Thoracic aorta (tissue), 2 donors: Measurements from ENCODE around the gene ZNF606. TPM values are rescaled to one million over a fixed set of nuclear protein-coding genes. Genes with fewer than 3 reads are reported as not detected.

ENCODE experiments used
- ATAC-seq: fragments of 150-250 bp; one replicate; pipeline ENCODE4 v1.8.0; 2017; ENCODE audit warnings: low read depth; ENCODE audit not compliant: insufficient number of reproducible peaks, low FRiP score
- DNase-seq: peaks from one replicate; pipeline ENCODE4 v3.0.0-alpha.2; 2020; ENCODE audit warnings: low spot score
- H3K27ac ChIP-seq, 2 donors: fragments of 200-600 bp; sonication (generic); 1 replicate in 1 of 2; 2 replicates in 1 of 2; pipeline ENCODE4 v1.5.1; 2016; ENCODE audit warnings: mild to moderate bottlenecking in 2 of 2, moderate library complexity in 2 of 2
- H3K27me3 ChIP-seq: fragments of 200-600 bp; sonication (generic); replicated peaks from 2 replicates; pipeline ENCODE4 v1.6.0; 2016; ENCODE audit warnings: mild to moderate bottlenecking; ENCODE audit not compliant: insufficient read depth
- H3K36me3 ChIP-seq: fragments of 200-600 bp; sonication (generic); one replicate; pipeline ENCODE4 v1.5.1; 2016
- H3K4me1 ChIP-seq, 2 donors: fragments of 200-600 bp; sonication (generic); 1 replicate in 1 of 2; 2 replicates in 1 of 2; pipeline versions ENCODE4 v1.5.1 to v1.6.0; 2016; ENCODE audit warnings: low read depth in 2 of 2, mild to moderate bottlenecking in 1 of 2; ENCODE audit not compliant: control insufficient read depth in 1 of 2
- H3K4me3 ChIP-seq: fragments of 200-600 bp; sonication (generic); 2 replicates; pipeline ENCODE4 v1.5.1; 2016; ENCODE audit warnings: mild to moderate bottlenecking
- H3K9me3 ChIP-seq: fragments of 200-600 bp; sonication (generic); 2 replicates; pipeline ENCODE4 v1.5.1; 2016
- CTCF ChIP-seq: fragments of 200-600 bp; sonication (generic); IDR thresholded peaks from one replicate; pipeline ENCODE4 v1.5.1; 2019; ENCODE audit warnings: antibody characterized with exemption
- total RNA-seq, 2 donors: library from RNA; depleted of rRNA; stranded (reverse); fragments of >200 nt; gene quantifications; one replicate each; pipeline versions ENCODE4 v1.1.0 to v1.2.3, GENCODE V29; 2016

Gene ZNF606
- total RNA-seq, 2 donors from 2014 or later: 13.7 to 24.5 TPM

GRCh38 chr19:57934820-57935665, 67.6 kb downstream of the ZNF606 start, which contains the start of gene ZNF418:
Gene ZNF418, minus strand, starts transcription at chr19:57935402. Its CDS starts 1,580 bp downstream, at chr19:57933822.
- peaks cover 23% of the 10 kb centered on the region for H3K36me3 ChIP-seq
- H3K27me3 ChIP-seq: no peaks in the 10 kb centered on the region
- peak within 1 kb of the TSS; percentile 73 for H3K4me3 ChIP-seq
- H3K9me3 ChIP-seq: peaks cover 66% of the 10 kb centered on the region
- no peaks in the 10 kb centered on the region for H3K4me1 ChIP-seq
- TF ChIP-seq CTCF: no peak
- no peak for DNase-seq
- ATAC-seq: no peak
- H3K27ac ChIP-seq: no peak within 1 kb of the TSS

- no peak overlapping the region for H3K27ac ChIP-seq
- no peak for DNase-seq
- no peaks in the 10 kb centered on the region for H3K4me1 ChIP-seq
- H3K4me3 ChIP-seq: no peak overlapping the region
- peaks cover 9% of the 10 kb centered on the region for H3K36me3 ChIP-seq
- H3K9me3 ChIP-seq: peaks cover 43% of the 10 kb centered on the region
- no peak for ATAC-seq
- TF ChIP-seq CTCF: no peak
- H3K27me3 ChIP-seq: no peaks in the 10 kb centered on the region
These were observed 75.0 kb downstream of the ZNF606 start for GRCh38 chr19:57927587-57927986.

Other genes starting within 250 kb of the ZNF606 start
- 10 to 100 TPM in 1 of 2 donors, 1 to 10 TPM in 1; 8.7 to 15.4 TPM for gene ZNF586, start 233.1 kb downstream of the ZNF606 start, total RNA-seq
- gene ZNF552, start 187.9 kb downstream of the ZNF606 start, total RNA-seq: 10 to 100 TPM in 1 of 2 donors, 1 to 10 TPM in 1; 9.6 to 23.9 TPM
- 10 to 100 TPM; 11.9 to 35.8 TPM for gene ZNF587B, start 172.5 kb downstream of the ZNF606 start, total RNA-seq
- gene ZNF587, start 153.0 kb downstream of the ZNF606 start, total RNA-seq: 10 to 100 TPM; 18.3 to 29.7 TPM
- gene ZNF814, start 113.8 kb downstream of the ZNF606 start, total RNA-seq: 10 to 100 TPM; 10.9 to 12.7 TPM
- gene ZNF417, start 86.2 kb downstream of the ZNF606 start, total RNA-seq: 10 to 100 TPM; 12.6 to 17.6 TPM
- gene ZNF418, start 67.4 kb downstream of the ZNF606 start, total RNA-seq: 1 to 10 TPM; 3.2 to 6.1 TPM
- gene ZNF256, start 55.1 kb downstream of the ZNF606 start, total RNA-seq: 1 to 10 TPM; 1.4 to 7.6 TPM
- gene C19orf18, start 28.3 kb downstream of the ZNF606 start, total RNA-seq: not detected
- gene ZSCAN1, start 31.2 kb upstream of the ZNF606 start, total RNA-seq: not detected
- gene ZNF135, start 56.5 kb upstream of the ZNF606 start, total RNA-seq: 1 to 10 TPM; 7.6 to 9.5 TPM
- 100 to 1,000 TPM in 1 of 2 donors, 10 to 100 TPM in 1; 90.9 to 102 TPM for gene ZSCAN18, start 95.4 kb upstream of the ZNF606 start, total RNA-seq
- gene ZNF329, start 148.0 kb upstream of the ZNF606 start, total RNA-seq: 10 to 100 TPM in 1 of 2 donors, 1 to 10 TPM in 1; 6.8 to 10.6 TPM
- gene ZNF274, start 180.2 kb upstream of the ZNF606 start, total RNA-seq: 10 to 100 TPM; 26.4 to 32.6 TPM
- gene ZNF544, start 226.1 kb upstream of the ZNF606 start, total RNA-seq: 10 to 100 TPM; 23.8 to 25.6 TPM